Neuronal stem cell (in vitro differentiated cells): ENCODE results near the gene CHN2.

Source experiments
- DNase-seq: peaks from one replicate; pipeline ENCODE4 v3.0.0-alpha.2; 2013; ENCODE audit warnings: low spot score
- H2AFZ ChIP-seq: one replicate; pipeline ENCODE4 v1.6.1; 2013; ENCODE audit warnings: mild to moderate bottlenecking, low read length, inconsistent platforms
- H2AK5ac ChIP-seq: 2 replicates; pipeline ENCODE4 v1.6.1; 2013; ENCODE audit warnings: low read depth, mild to moderate bottlenecking, inconsistent platforms, low read length, moderate library complexity, mixed read lengths
- H2BK120ac ChIP-seq: 2 replicates; pipeline ENCODE4 v1.6.1; 2013; ENCODE audit warnings: low read depth, mild to moderate bottlenecking, inconsistent platforms, low read length, moderate library complexity, mixed read lengths
- H2BK12ac ChIP-seq: one replicate; pipeline ENCODE4 v1.6.1; 2013; ENCODE audit warnings: low read length, inconsistent platforms
- H2BK15ac ChIP-seq: 2 replicates; pipeline ENCODE4 v1.6.1; 2013; ENCODE audit warnings: mild to moderate bottlenecking, low read length, inconsistent platforms, mixed read lengths
- H2BK5ac ChIP-seq: one replicate; pipeline ENCODE4 v1.6.1; 2013; ENCODE audit warnings: inconsistent platforms, mild to moderate bottlenecking, low read length, moderate library complexity
- H3K14ac ChIP-seq: one replicate; pipeline ENCODE4 v1.6.1; 2013; ENCODE audit warnings: low read length, inconsistent platforms
- H3K18ac ChIP-seq: 2 replicates; pipeline ENCODE4 v1.6.1; 2013; ENCODE audit warnings: low read length, inconsistent platforms
- H3K23ac ChIP-seq: 2 replicates; pipeline ENCODE4 v1.6.1; 2013; ENCODE audit warnings: low read depth, mild to moderate bottlenecking, mixed read lengths, low read length, inconsistent platforms; ENCODE audit not compliant: poor library complexity
- H3K27ac ChIP-seq: replicated peaks from 3 replicates; pipeline ENCODE4 v1.5.1; 2013; ENCODE audit warnings: low read length, inconsistent platforms
- H3K27me3 ChIP-seq, 3 experiments: 2 replicates each; pipeline ENCODE4 v1.6.1; 2013; ENCODE audit warnings: low read length in 3 of 3, mild to moderate bottlenecking in 2 of 3, inconsistent platforms in 1 of 3, low read depth in 1 of 3, mixed read lengths in 1 of 3, moderate library complexity in 1 of 3; ENCODE audit not compliant: control insufficient read depth in 3 of 3, insufficient read depth in 3 of 3
- H3K36me3 ChIP-seq, 2 donors: replicated peaks in 1 of 2; 2 replicates each; pipeline ENCODE4 v1.6.1; 2013; ENCODE audit warnings: low read length in 2 of 2; ENCODE audit not compliant: control insufficient read depth in 2 of 2, insufficient read depth in 2 of 2
- H3K4ac ChIP-seq: 2 replicates; pipeline ENCODE4 v1.6.1; 2013; ENCODE audit warnings: inconsistent platforms, mild to moderate bottlenecking, low read length, moderate library complexity
- H3K4me1 ChIP-seq, 2 donors: 1 replicate in 1 of 2; 2 replicates in 1 of 2; pipeline ENCODE4 v1.6.1; 2013; ENCODE audit warnings: low read length in 2 of 2, low read depth in 1 of 2; ENCODE audit not compliant: control insufficient read depth in 2 of 2, insufficient read depth in 1 of 2
- H3K4me2 ChIP-seq: one replicate; pipeline ENCODE4 v1.6.1; 2013; ENCODE audit warnings: mild to moderate bottlenecking, low read length, inconsistent platforms; ENCODE audit not compliant: insufficient read depth, poor library complexity, severe bottlenecking
- H3K4me3 ChIP-seq, 2 donors: 2 replicates each; pipeline ENCODE4 v1.5.1; 2013; ENCODE audit warnings: low read length in 2 of 2, mild to moderate bottlenecking in 2 of 2, inconsistent platforms in 1 of 2, moderate library complexity in 1 of 2
- H3K79me1 ChIP-seq: one replicate; pipeline ENCODE4 v1.6.1; 2013; ENCODE audit warnings: low read depth, mild to moderate bottlenecking, inconsistent platforms, low read length, moderate library complexity
- H3K9ac ChIP-seq: one replicate; pipeline ENCODE4 v1.6.1; 2013; ENCODE audit warnings: mild to moderate bottlenecking, low read depth, low read length, inconsistent platforms; ENCODE audit not compliant: poor library complexity
- H3K9me3 ChIP-seq, 2 donors: replicated peaks in 1 of 2; 2 replicates each; pipeline versions ENCODE3 to v1.6.1; 2013; ENCODE audit warnings: low read length in 2 of 2, mild to moderate bottlenecking in 2 of 2, inconsistent platforms in 1 of 2, low read depth in 1 of 2, mixed read lengths in 1 of 2, moderate library complexity in 1 of 2; ENCODE audit not compliant: control insufficient read depth in 2 of 2, insufficient read depth in 1 of 2
- H4K8ac ChIP-seq: one replicate; pipeline ENCODE4 v1.6.1; 2013; ENCODE audit warnings: low read depth, mild to moderate bottlenecking, inconsistent platforms, low read length, moderate library complexity
- H4K91ac ChIP-seq: one replicate; pipeline ENCODE4 v1.6.1; 2013; ENCODE audit warnings: low read length, low read depth, mild to moderate bottlenecking, inconsistent platforms; ENCODE audit not compliant: poor library complexity
- WGBS, 2 donors: extraction: QIAGEN DNeasy Blood & Tissue Kit; methylation state at CpG; one replicate each; pipeline ENCODE4 v1.1.7; 2013; ENCODE audit warnings: missing lambda C conversion rate in 2 of 2, mixed read lengths in 1 of 2; ENCODE audit not compliant: insufficient read length in 2 of 2, insufficient replicate concordance in 1 of 2; ENCODE audit errors: extremely low coverage in 2 of 2; 5-methylcytosine and 5-hydroxymethylcytosine counted together

CHN2 gene

GRCh38 chr7:29355388-29355787, 160.8 kb downstream of the CHN2 start:
- no peak overlapping the region for H2BK5ac ChIP-seq
- H3K4me3 ChIP-seq = no peak overlapping the region
- no peak overlapping the region for H2AK5ac ChIP-seq
- H2BK15ac ChIP-seq = no peak overlapping the region
- H3K36me3 ChIP-seq = no peaks in the 10 kb centered on the region
- H3K14ac ChIP-seq = no peak overlapping the region
- no peak overlapping the region for H3K23ac ChIP-seq
- WGBS, 2 donors = no CpG with 5 or more reads among the region's 7 CpGs
- no peak overlapping the region for H3K4me2 ChIP-seq
- no peaks in the 10 kb centered on the region for H3K79me1 ChIP-seq
- no peak overlapping the region for H2AFZ ChIP-seq
- H3K27me3 ChIP-seq = no peaks in the 10 kb centered on the region
- no peak overlapping the region for H2BK120ac ChIP-seq
- H3K9ac ChIP-seq = no peak overlapping the region
- H3K18ac ChIP-seq = no peak overlapping the region
- no peak for DNase-seq
- peaks cover 1 to 2% of the 10 kb centered on the region in 2 donors for H3K4me1 ChIP-seq
- no peak overlapping the region for H2BK12ac ChIP-seq
- H4K8ac ChIP-seq = no peak overlapping the region
- H4K91ac ChIP-seq = no peak overlapping the region
- no peak overlapping the region for H3K27ac ChIP-seq
- H3K9me3 ChIP-seq = no peaks in the 10 kb centered on the region
- no peak overlapping the region for H3K4ac ChIP-seq

GRCh38 chr7:29356631-29357030, 162.1 kb downstream of the CHN2 start:
- H2BK15ac ChIP-seq = no peak overlapping the region
- no peak overlapping the region for H3K23ac ChIP-seq
- H3K9me3 ChIP-seq = no peaks in the 10 kb centered on the region
- no peak overlapping the region for H3K18ac ChIP-seq
- H3K4me1 ChIP-seq = no peaks in the 10 kb centered on the region
- no peak overlapping the region for H2BK5ac ChIP-seq
- no peak overlapping the region for H3K4me3 ChIP-seq
- DNase-seq = no peak
- H3K14ac ChIP-seq = no peak overlapping the region
- no peak overlapping the region for H3K9ac ChIP-seq
- H2BK120ac ChIP-seq = no peak overlapping the region
- H3K4me2 ChIP-seq = no peak overlapping the region
- H4K8ac ChIP-seq = no peak overlapping the region
- no peak overlapping the region for H2AK5ac ChIP-seq
- WGBS, 2 donors = no CpG with 5 or more reads among the region's 9 CpGs
- no peaks in the 10 kb centered on the region for H3K79me1 ChIP-seq
- H3K27me3 ChIP-seq = no peaks in the 10 kb centered on the region
- H2BK12ac ChIP-seq = no peak overlapping the region
- H3K4ac ChIP-seq = no peak overlapping the region
- H3K27ac ChIP-seq = no peak overlapping the region
- H2AFZ ChIP-seq = no peak overlapping the region
- H4K91ac ChIP-seq = no peak overlapping the region
- H3K36me3 ChIP-seq = no peaks in the 10 kb centered on the region

GRCh38 chr7:29359482-29360093, 165.0 kb downstream of the CHN2 start:
- Histone ChIP-seq H3K36me3 (no peaks in the 10 kb centered on the region), H3K14ac (no peak overlapping the region), H2AK5ac (no peak overlapping the region), H3K79me1 (no peaks in the 10 kb centered on the region), H4K8ac (no peak overlapping the region), H2BK120ac (no peak overlapping the region), H2BK15ac (no peak overlapping the region), H4K91ac (no peak overlapping the region), H3K18ac (no peak overlapping the region), H3K4me1 (peaks cover 0 to 3% of the 10 kb centered on the region in 2 donors), H3K27ac (no peak overlapping the region), H3K9me3 (no peaks in the 10 kb centered on the region), H2BK5ac (no peak overlapping the region), H3K9ac (no peak overlapping the region), H3K4me2 (no peak overlapping the region), H3K4ac (no peak overlapping the region), H3K27me3 (no peaks in the 10 kb centered on the region), H3K4me3 (no peak overlapping the region), H3K23ac (no peak overlapping the region), H2BK12ac (no peak overlapping the region), H2AFZ (no peak overlapping the region)
- no peak for DNase-seq
- no CpG with 5 or more reads among the region's 4 CpGs for WGBS, 2 donors

GRCh38 chr7:29360633-29361625, 166.4 kb downstream of the CHN2 start:
- Histone ChIP-seq H3K27ac (no peak overlapping the region), H3K4me2 (no peak overlapping the region), H2BK5ac (no peak overlapping the region), H3K9ac (no peak overlapping the region), H4K91ac (no peak overlapping the region), H3K23ac (no peak overlapping the region), H3K4ac (no peak overlapping the region), H3K79me1 (no peaks in the 10 kb centered on the region), H4K8ac (no peak overlapping the region), H2AFZ (no peak overlapping the region), H2BK120ac (no peak overlapping the region), H2BK15ac (no peak overlapping the region), H3K9me3 (no peaks in the 10 kb centered on the region), H3K4me1 (peaks cover 0 to 3% of the 10 kb centered on the region in 2 donors), H3K18ac (no peak overlapping the region), H3K14ac (no peak overlapping the region), H2AK5ac (no peak overlapping the region), H3K27me3 (no peaks in the 10 kb centered on the region), H3K36me3 (no peaks in the 10 kb centered on the region), H2BK12ac (no peak overlapping the region), H3K4me3 (no peak overlapping the region)
- no CpG with 5 or more reads among the region's 13 CpGs for WGBS, 2 donors
- DNase-seq = no peak
